T-helper 2 cell treated with Interferon-gamma antibody and Interleukin-4, amounts not matched to agents 5 μg/mL and 100 μg/mL, for 36 hours (primary cell): Measurements from ENCODE around the gene CKAP5.

ENCODE experiments used
- DNase-seq: peaks from one replicate; pipeline ENCODE4 v3.0.0; 2021; ENCODE audit warnings: low spot score
- H3K27ac Mint-ChIP-seq: one replicate; pipeline ENCODE4 v1.8.0; 2021; ENCODE audit warnings: mild to moderate bottlenecking, mixed read lengths
- H3K27me3 Mint-ChIP-seq: one replicate; pipeline ENCODE4 v1.8.0; 2021; ENCODE audit warnings: low read depth, mixed read lengths
- H3K36me3 Mint-ChIP-seq: one replicate; pipeline ENCODE4 v1.8.0; 2021; ENCODE audit warnings: low read depth, mixed read lengths
- H3K4me1 Mint-ChIP-seq: one replicate; pipeline ENCODE4 v1.8.0; 2021; ENCODE audit warnings: low read depth, mixed read lengths
- H3K4me3 Mint-ChIP-seq: one replicate; pipeline ENCODE4 v1.8.0; 2022; ENCODE audit warnings: mild to moderate bottlenecking, moderate library complexity, mixed read lengths
- H3K9me3 Mint-ChIP-seq: one replicate; pipeline ENCODE4 v1.8.0; 2021; ENCODE audit warnings: mixed read lengths

The CKAP5 gene

GRCh38 chr11:46738887-46739286 lies 107.2 kb downstream of the CKAP5 start:
- Mint-ChIP-seq H3K36me3 (peaks cover 26% of the 10 kb centered on the region), H3K4me1 (no peaks in the 10 kb centered on the region), H3K27ac (no peak overlapping the region), H3K4me3 (no peak overlapping the region), H3K9me3 (no peaks in the 10 kb centered on the region), H3K27me3 (no peaks in the 10 kb centered on the region)
- no peak for DNase-seq

GRCh38 chr11:46737699-46738098 lies 108.4 kb downstream of the CKAP5 start:
- no peaks in the 10 kb centered on the region for H3K27me3 Mint-ChIP-seq
- no peak overlapping the region for H3K27ac Mint-ChIP-seq
- H3K4me3 Mint-ChIP-seq = no peak overlapping the region
- H3K36me3 Mint-ChIP-seq = peaks cover 16% of the 10 kb centered on the region
- no peak for DNase-seq
- H3K4me1 Mint-ChIP-seq = no peaks in the 10 kb centered on the region
- no peaks in the 10 kb centered on the region for H3K9me3 Mint-ChIP-seq

GRCh38 chr11:46736615-46737014 lies 109.5 kb downstream of the CKAP5 start:
- Mint-ChIP-seq H3K9me3 (no peaks in the 10 kb centered on the region), H3K4me3 (no peak overlapping the region), H3K27me3 (no peaks in the 10 kb centered on the region), H3K4me1 (no peaks in the 10 kb centered on the region), H3K36me3 (peaks cover 7% of the 10 kb centered on the region), H3K27ac (no peak overlapping the region)
- no peak for DNase-seq

- no peak for DNase-seq
- Mint-ChIP-seq H3K27me3 (no peaks in the 10 kb centered on the region), H3K36me3 (peaks cover 3% of the 10 kb centered on the region), H3K4me3 (no peak overlapping the region), H3K4me1 (no peaks in the 10 kb centered on the region), H3K9me3 (no peaks in the 10 kb centered on the region), H3K27ac (no peak overlapping the region)
These were observed 109.9 kb downstream of the CKAP5 start for GRCh38 chr11:46736146-46736545.

GRCh38 chr11:46733234-46733633 lies 112.8 kb downstream of the CKAP5 start:
- Mint-ChIP-seq H3K36me3 (no peaks in the 10 kb centered on the region), H3K27ac (no peak overlapping the region), H3K9me3 (no peaks in the 10 kb centered on the region), H3K4me1 (no peaks in the 10 kb centered on the region), H3K27me3 (no peaks in the 10 kb centered on the region), H3K4me3 (no peak overlapping the region)
- no peak for DNase-seq

- no peak for DNase-seq
- H3K27ac Mint-ChIP-seq = no peak overlapping the region
- H3K4me1 Mint-ChIP-seq = no peaks in the 10 kb centered on the region
- H3K9me3 Mint-ChIP-seq = no peaks in the 10 kb centered on the region
- no peaks in the 10 kb centered on the region for H3K27me3 Mint-ChIP-seq
- no peak overlapping the region for H3K4me3 Mint-ChIP-seq
- H3K36me3 Mint-ChIP-seq = no peaks in the 10 kb centered on the region
These were observed 114.5 kb downstream of the CKAP5 start for GRCh38 chr11:46731545-46731944.

- no peaks in the 10 kb centered on the region for H3K9me3 Mint-ChIP-seq
- no peaks in the 10 kb centered on the region for H3K36me3 Mint-ChIP-seq
- no peaks in the 10 kb centered on the region for H3K4me1 Mint-ChIP-seq
- no peak overlapping the region for H3K27ac Mint-ChIP-seq
- no peak for DNase-seq
- no peak overlapping the region for H3K4me3 Mint-ChIP-seq
- H3K27me3 Mint-ChIP-seq = no peaks in the 10 kb centered on the region
These were observed 116.7 kb downstream of the CKAP5 start for GRCh38 chr11:46729110-46730027.

- Mint-ChIP-seq H3K4me3 (no peak overlapping the region), H3K36me3 (no peaks in the 10 kb centered on the region), H3K9me3 (no peaks in the 10 kb centered on the region), H3K27ac (no peak overlapping the region), H3K27me3 (no peaks in the 10 kb centered on the region), H3K4me1 (no peaks in the 10 kb centered on the region)
- no peak for DNase-seq
These were observed 117.4 kb downstream of the CKAP5 start for GRCh38 chr11:46728659-46729040.

GRCh38 chr11:46727952-46728658 lies 118.0 kb downstream of the CKAP5 start:
- DNase-seq = no peak
- Mint-ChIP-seq H3K27ac (no peak overlapping the region), H3K4me1 (no peaks in the 10 kb centered on the region), H3K36me3 (no peaks in the 10 kb centered on the region), H3K27me3 (no peaks in the 10 kb centered on the region), H3K9me3 (no peaks in the 10 kb centered on the region), H3K4me3 (no peak overlapping the region)

GRCh38 chr11:46726206-46726862 lies 119.7 kb downstream of the CKAP5 start:
- H3K27me3 Mint-ChIP-seq = no peaks in the 10 kb centered on the region
- no peaks in the 10 kb centered on the region for H3K4me1 Mint-ChIP-seq
- H3K36me3 Mint-ChIP-seq = no peaks in the 10 kb centered on the region
- no peak for DNase-seq
- H3K9me3 Mint-ChIP-seq = no peaks in the 10 kb centered on the region
- no peak overlapping the region for H3K27ac Mint-ChIP-seq
- H3K4me3 Mint-ChIP-seq = no peak overlapping the region

GRCh38 chr11:46725338-46726205 lies 120.5 kb downstream of the CKAP5 start:
- Mint-ChIP-seq H3K9me3 (no peaks in the 10 kb centered on the region), H3K27ac (no peak overlapping the region), H3K4me3 (no peak overlapping the region), H3K4me1 (no peaks in the 10 kb centered on the region), H3K36me3 (no peaks in the 10 kb centered on the region), H3K27me3 (no peaks in the 10 kb centered on the region)
- DNase-seq = no peak

GRCh38 chr11:46724088-46724487 lies 122.0 kb downstream of the CKAP5 start:
- Mint-ChIP-seq H3K27ac (no peak overlapping the region), H3K9me3 (no peaks in the 10 kb centered on the region), H3K4me3 (no peak overlapping the region), H3K4me1 (no peaks in the 10 kb centered on the region), H3K27me3 (no peaks in the 10 kb centered on the region), H3K36me3 (no peaks in the 10 kb centered on the region)
- DNase-seq = no peak

GRCh38 chr11:46723359-46723680 lies 122.8 kb downstream of the CKAP5 start:
- no peak for DNase-seq
- Mint-ChIP-seq H3K4me1 (peaks cover 3% of the 10 kb centered on the region), H3K4me3 (no peak overlapping the region), H3K36me3 (no peaks in the 10 kb centered on the region), H3K27me3 (no peaks in the 10 kb centered on the region), H3K27ac (no peak overlapping the region), H3K9me3 (no peaks in the 10 kb centered on the region)
